ENCODE results near the gene MAP3K1. TPM values are rescaled to one million over a fixed set of nuclear protein-coding genes. Genes with fewer than 3 reads are reported as not detected.

MAP3K1 gene
- 1.3 to 1.9 TPM (median 1.7 TPM) in 5 replicates for total RNA-seq (2022; extraction: Qiagen RNA extraction)

GRCh38 chr5:56814963-56815657, at the start of gene MAP3K1:
TSS of gene MAP3K1 (plus strand) at chr5:56815549. CDS start at chr5:56815574, 25 bp downstream.

DNA sequence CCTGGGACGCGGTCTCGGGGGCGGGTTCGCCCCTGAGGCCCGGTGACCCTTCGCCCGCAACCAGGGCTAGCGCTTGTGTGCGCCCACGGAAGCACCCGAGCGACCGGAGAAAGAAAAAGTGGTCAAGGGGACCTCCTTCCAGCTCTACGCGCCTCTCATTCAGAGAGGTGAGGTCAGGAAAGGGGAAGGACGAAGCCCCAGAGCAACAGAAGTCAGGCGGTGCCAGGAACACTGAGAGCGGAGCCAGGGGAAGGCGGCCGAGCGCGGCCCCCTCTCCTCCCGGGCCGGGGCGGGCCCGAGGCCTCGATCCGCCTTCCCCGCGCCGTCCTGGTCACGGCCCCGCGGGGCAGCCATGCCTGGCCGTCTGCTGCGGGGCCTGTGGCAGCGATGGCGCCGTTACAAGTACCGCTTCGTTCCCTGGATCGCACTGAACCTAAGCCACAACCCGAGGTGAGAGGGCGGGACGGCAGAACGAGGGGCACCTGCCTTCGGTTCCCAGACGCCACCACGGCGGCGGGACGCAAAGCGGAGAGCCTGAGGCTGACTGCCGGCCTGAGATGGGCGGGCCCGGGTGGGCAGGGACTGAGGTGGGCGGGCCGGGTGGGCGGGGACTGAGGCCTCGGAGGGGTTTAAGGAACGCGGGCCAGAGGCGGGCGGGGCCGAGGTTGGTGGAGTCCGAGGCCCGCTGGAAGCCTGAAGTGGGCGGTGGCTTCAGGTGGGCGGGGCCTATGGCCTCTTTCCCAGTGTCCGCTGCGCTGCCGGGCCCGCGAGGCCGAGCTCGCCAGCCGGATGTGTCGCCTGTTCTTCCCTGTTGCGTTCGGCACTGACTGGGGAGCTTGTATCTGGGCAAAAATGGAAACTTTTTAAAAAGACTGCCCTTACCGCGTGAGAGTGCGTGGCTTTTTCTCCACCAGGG, 94.2 kb downstream of the MAP3K1 start, which contains the start of gene SETD9:
TSS of gene SETD9 (plus strand) at position 303 of the 916 bp plus-strand sequence. CDS start at position 353, 50 bp downstream.

Other genes starting within 250 kb of the MAP3K1 start
- gene SETD9, start 94.0 kb downstream of the MAP3K1 start, total RNA-seq (2022; extraction: Qiagen RNA extraction), result 4.0 to 7.2 TPM (median 5.8 TPM) in 5 replicates
- gene MIER3, start 136.6 kb downstream of the MAP3K1 start, total RNA-seq (2022; extraction: Qiagen RNA extraction), result 7.2 to 12.4 TPM (median 10.6 TPM) in 5 replicates

Measured in A549 treated with Mapracorat at 1 μM for 4 hours (cell line).